ENCODE data around the gene KLRC4.
A peak's percentile ranks its signal among the peaks of the same experiment; 100 is the strongest.

Gene KLRC4

GRCh38 chr12:10363914-10364814, 45.4 kb downstream of the KLRC4 start:
- Mint-ChIP-seq H3K4me3 (no peak overlapping the region), H3K27ac (no peak overlapping the region), H3K27me3 (ENCODE audit: low read depth, poor library complexity) (peaks cover 6% of the 10 kb centered on the region), H3K9me3 (peaks cover 29% of the 10 kb centered on the region), H3K4me1 (peaks cover 30% of the 10 kb centered on the region), H3K36me3 (ENCODE audit: low read depth) (peaks cover 19% of the 10 kb centered on the region)
- DNase-seq = no peak
- no peak for TF ChIP-seq CTCF (IDR thresholded peaks at IDR 0.05)

DNA sequence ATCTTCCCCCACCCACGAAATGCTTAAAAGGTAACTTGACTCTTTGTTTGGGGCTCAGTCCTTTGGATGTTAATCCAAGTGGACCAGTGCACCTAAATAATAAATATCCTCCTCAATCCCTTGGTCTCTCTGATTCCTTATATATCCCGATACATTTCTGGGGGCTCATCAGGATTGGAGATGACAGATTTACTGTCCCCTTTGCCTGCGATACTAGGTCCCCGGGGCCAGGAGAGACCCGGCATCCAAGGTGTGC, 46.0 kb downstream of the KLRC4 start:
- Mint-ChIP-seq H3K4me3 (no peak overlapping the region), H3K27me3 (ENCODE audit: low read depth, poor library complexity) (peaks cover 6% of the 10 kb centered on the region), H3K4me1 (peaks cover 26% of the 10 kb centered on the region), H3K9me3 (peaks cover 31% of the 10 kb centered on the region), H3K36me3 (ENCODE audit: low read depth) (peaks cover 24% of the 10 kb centered on the region), H3K27ac (no peak overlapping the region)
- DNase-seq = no peak
- TF ChIP-seq CTCF (IDR thresholded peaks at IDR 0.05) = no peak

DNA sequence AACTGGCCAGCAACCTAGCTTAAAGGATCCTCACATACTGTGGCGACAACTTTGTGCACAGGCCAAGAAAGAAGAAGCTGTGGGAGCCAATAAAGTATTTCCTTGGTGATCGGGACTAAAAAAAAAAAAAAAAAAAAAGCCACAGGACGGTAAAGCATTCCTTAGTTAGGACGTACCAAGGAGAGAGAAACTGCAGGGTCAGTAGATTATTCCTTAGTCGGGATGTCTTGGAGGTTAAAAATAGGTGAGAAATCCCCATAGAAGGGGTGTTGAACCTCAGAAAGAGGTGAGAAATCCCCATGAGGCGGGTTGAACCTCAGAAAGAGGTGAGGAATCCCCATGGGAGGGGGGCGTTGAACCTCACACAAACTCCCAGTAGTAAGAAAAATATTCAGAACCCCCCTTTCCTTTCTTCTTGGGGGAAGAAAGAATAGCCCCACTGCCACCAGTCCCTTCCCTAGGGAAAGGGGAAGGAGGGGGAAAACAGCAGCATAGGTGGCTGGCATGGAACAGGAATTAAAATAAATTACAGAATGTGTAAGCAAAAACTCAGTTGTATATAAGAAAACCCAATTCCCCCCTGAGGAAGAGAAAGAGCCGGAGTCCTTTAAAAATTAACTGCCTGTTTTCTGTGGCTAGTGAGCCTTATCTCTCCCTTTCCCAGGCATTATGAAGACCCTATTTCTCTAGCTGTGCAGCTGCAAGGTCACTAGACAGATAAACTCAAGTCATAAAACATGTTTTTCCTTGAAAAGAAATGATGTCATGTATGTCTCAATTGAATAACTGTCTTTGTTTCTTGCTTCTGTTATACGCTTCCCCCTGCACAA, 46.5 kb downstream of the KLRC4 start:
- H3K4me3 Mint-ChIP-seq = no peak overlapping the region

DNA sequence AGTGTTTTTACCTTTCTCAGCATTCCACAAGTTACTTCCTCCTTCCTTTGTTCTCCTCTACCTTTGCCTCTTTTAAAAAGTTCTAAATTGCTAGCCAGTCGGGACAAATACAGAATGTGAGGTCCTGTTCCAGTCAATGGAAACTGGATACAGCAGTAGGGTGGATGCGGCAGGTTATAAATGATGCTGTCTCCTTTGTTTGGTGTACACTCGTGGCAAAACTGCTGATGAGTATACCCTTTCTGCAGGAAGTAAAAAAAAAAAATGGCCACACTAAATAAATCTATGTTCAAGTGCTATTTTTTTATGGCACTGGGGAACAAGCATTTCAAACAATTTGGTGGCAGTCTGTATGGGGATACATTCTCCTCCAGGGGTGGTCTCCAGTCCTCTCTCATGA, 47.2 kb downstream of the KLRC4 start:
- no peak for TF ChIP-seq CTCF (IDR thresholded peaks at IDR 0.05)
- no peak overlapping the region for H3K4me3 Mint-ChIP-seq
- H3K27me3 Mint-ChIP-seq (ENCODE audit: low read depth, poor library complexity) = peaks cover 3% of the 10 kb centered on the region
- no peak for DNase-seq
- peaks cover 29% of the 10 kb centered on the region for H3K9me3 Mint-ChIP-seq
- peaks cover 15% of the 10 kb centered on the region for H3K4me1 Mint-ChIP-seq
- peak overlapping the region; percentile 80 for H3K27ac Mint-ChIP-seq
- H3K36me3 Mint-ChIP-seq (ENCODE audit: low read depth) = peaks cover 14% of the 10 kb centered on the region

More for the DNA sequence above, 46.5 kb downstream of the KLRC4 start:
- H3K27ac Mint-ChIP-seq = peak overlapping the region; percentile 80
- H3K27me3 Mint-ChIP-seq (ENCODE audit: low read depth, poor library complexity) = peaks cover 3% of the 10 kb centered on the region
- DNase-seq = no peak
- peaks cover 19% of the 10 kb centered on the region for H3K36me3 Mint-ChIP-seq (ENCODE audit: low read depth)
- peaks cover 21% of the 10 kb centered on the region for H3K4me1 Mint-ChIP-seq
- no peak for TF ChIP-seq CTCF (IDR thresholded peaks at IDR 0.05)
- peaks cover 27% of the 10 kb centered on the region for H3K9me3 Mint-ChIP-seq

- Mint-ChIP-seq H3K27ac (peak overlapping the region; percentile 21), H3K4me3 (no peak overlapping the region), H3K27me3 (ENCODE audit: low read depth, poor library complexity) (peaks cover 3% of the 10 kb centered on the region), H3K4me1 (peaks cover 15% of the 10 kb centered on the region), H3K9me3 (peaks cover 29% of the 10 kb centered on the region), H3K36me3 (ENCODE audit: low read depth) (peaks cover 14% of the 10 kb centered on the region)
- TF ChIP-seq CTCF (IDR thresholded peaks at IDR 0.05) = no peak
- no peak for DNase-seq
These were observed 47.9 kb downstream of the KLRC4 start for GRCh38 chr12:10361622-10362021.

Data from nephron progenitor cell (in vitro differentiated cells).